Skeletal muscle tissue (tissue), 4 donors: ENCODE data around the gene SULT1C2. TPM values are rescaled to one million over a fixed set of nuclear protein-coding genes. Genes with fewer than 3 reads are reported as not detected.
"Not testable (repeated sequence)": the region's sequence is repeated elsewhere in the genome, so short reads cannot be mapped to it uniquely, and the experiment has no call there.

ENCODE experiments used
- H3K27ac ChIP-seq: one replicate; pipeline ENCODE4 v1.7.0; 2013; ENCODE audit warnings: mild to moderate bottlenecking, low read depth, low read length, inconsistent platforms
- H3K27me3 ChIP-seq, 3 donors: one replicate each; pipeline ENCODE4 v1.7.0; 2013; ENCODE audit warnings: low read length in 3 of 3; ENCODE audit not compliant: control insufficient read depth in 3 of 3, insufficient read depth in 3 of 3
- H3K36me3 ChIP-seq, 3 donors: one replicate each; pipeline ENCODE4 v1.7.0; 2013; ENCODE audit warnings: low read length in 3 of 3; ENCODE audit not compliant: control insufficient read depth in 3 of 3, insufficient read depth in 3 of 3
- H3K4me1 ChIP-seq, 3 donors: one replicate each; pipeline ENCODE4 v1.7.0; 2013; ENCODE audit warnings: low read length in 3 of 3, mild to moderate bottlenecking in 3 of 3; ENCODE audit not compliant: control insufficient read depth in 3 of 3, insufficient read depth in 3 of 3
- H3K4me3 ChIP-seq, 3 donors: one replicate each; pipeline ENCODE4 v1.7.0; 2013; ENCODE audit warnings: low read length in 3 of 3
- H3K9ac ChIP-seq, 3 donors: one replicate each; pipeline ENCODE4 v1.7.0; 2013; ENCODE audit warnings: low read length in 3 of 3, mild to moderate bottlenecking in 3 of 3, moderate library complexity in 2 of 3, low read depth in 1 of 3
- H3K9me3 ChIP-seq, 3 donors: one replicate each; pipeline ENCODE4 v1.7.0; 2013; ENCODE audit warnings: low read length in 3 of 3; ENCODE audit not compliant: control insufficient read depth in 3 of 3
- total RNA-seq: library from RNA; depleted of rRNA; stranded (reverse); fragments of >200 nt; gene quantifications from one replicate; pipeline ENCODE4 v1.2.3, GENCODE V29; 2014
- donor health status: Osteomylitis.

The SULT1C2 gene
- total RNA-seq, 1 donor from 2014 or later, result 1.0 TPM

DNA sequence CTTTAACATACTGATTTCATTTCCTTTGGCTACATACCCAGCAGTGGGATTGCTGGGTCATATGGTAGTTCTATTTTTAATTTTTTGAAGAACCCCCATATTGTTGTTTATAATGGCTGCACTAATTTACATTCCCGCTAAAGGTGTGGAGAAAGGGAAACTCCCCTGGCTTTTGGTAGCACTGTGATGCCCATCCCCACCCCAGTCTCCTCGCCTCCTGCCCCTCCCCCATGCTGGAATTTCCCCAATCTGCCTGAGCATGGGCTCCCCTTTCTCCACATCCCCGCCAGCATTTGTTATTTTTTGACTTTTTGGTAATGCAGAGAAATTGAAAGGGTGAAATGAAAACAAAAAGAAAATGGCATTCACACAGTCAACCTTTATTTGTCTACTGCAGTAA, 59.1 kb downstream of the SULT1C2 start:
- peaks cover 0 to 4% (median 0%) of the 10 kb centered on the region in 3 donors for H3K27me3 ChIP-seq
- no peaks in the 10 kb centered on the region for H3K36me3 ChIP-seq
- H3K9ac ChIP-seq, result no peak overlapping the region
- no peaks in the 10 kb centered on the region for H3K4me1 ChIP-seq
- no peaks in the 10 kb centered on the region for H3K9me3 ChIP-seq
- H3K4me3 ChIP-seq, result no peak overlapping the region
- no peak overlapping the region for H3K27ac ChIP-seq

DNA sequence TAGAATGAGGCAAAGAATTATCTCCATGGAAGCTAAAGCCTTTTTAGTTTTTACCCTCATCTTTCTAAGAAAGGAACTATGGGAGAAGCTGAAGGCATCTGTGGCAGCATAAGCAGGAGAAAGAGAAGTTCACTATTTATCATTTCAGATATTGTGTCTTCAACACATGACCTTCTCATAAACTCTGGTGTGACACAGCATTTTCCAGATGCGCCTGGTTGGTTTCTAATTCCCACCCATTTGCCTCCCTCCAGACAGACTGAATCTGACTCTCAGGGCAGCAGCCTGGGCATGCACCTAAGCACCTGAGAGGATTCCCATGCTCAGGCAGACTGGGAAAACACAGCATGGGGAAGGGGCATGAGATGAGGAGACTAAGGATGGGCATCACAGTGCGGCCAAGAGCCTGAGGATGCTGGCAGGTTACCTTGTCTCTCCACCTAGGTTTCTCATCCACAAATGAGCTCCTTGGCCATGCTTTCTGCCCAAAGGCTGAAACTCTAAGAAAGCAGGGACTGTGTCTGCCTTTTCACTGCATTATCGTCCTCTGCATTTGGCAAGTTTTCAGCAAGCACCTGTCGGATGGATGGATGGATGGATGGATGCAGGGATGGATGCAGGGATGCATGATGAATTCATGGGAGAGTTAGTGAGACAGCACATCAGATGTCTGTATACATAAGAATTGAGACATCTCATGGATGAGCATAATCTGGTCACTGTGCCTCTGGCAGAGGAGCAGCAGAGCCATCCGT, 60.3 kb downstream of the SULT1C2 start:
- no peak overlapping the region for H3K27ac ChIP-seq
- no peak overlapping the region for H3K9ac ChIP-seq
- H3K27me3 ChIP-seq, result peaks cover 0 to 4% (median 0%) of the 10 kb centered on the region in 3 donors
- H3K4me3 ChIP-seq, result no peak overlapping the region
- no peaks in the 10 kb centered on the region for H3K9me3 ChIP-seq
- no peaks in the 10 kb centered on the region for H3K36me3 ChIP-seq
- H3K4me1 ChIP-seq, result no peaks in the 10 kb centered on the region

DNA sequence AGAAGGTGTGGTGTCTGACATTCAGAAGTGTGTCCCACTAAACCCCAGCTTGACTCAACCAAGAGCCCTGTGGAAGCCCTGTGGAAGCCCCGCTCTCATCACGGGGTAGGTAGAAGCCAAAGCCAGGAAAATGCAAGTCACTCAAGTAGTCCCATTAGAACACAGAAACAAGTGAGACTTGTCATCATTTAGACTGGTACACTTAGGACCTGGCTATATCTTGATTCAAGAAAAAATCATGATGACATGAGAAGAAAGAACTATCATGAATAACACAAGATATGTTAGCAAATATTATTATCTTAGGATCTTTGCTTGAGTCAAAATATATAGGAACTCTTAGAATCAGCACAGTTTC, 60.9 kb downstream of the SULT1C2 start:
- H3K4me3 ChIP-seq, result no peak overlapping the region
- H3K9me3 ChIP-seq, result no peaks in the 10 kb centered on the region
- no peak overlapping the region for H3K9ac ChIP-seq
- H3K27ac ChIP-seq, result no peak overlapping the region
- H3K4me1 ChIP-seq, result no peaks in the 10 kb centered on the region
- peaks cover 0 to 4% (median 0%) of the 10 kb centered on the region in 3 donors for H3K27me3 ChIP-seq
- H3K36me3 ChIP-seq, result no peaks in the 10 kb centered on the region

DNA sequence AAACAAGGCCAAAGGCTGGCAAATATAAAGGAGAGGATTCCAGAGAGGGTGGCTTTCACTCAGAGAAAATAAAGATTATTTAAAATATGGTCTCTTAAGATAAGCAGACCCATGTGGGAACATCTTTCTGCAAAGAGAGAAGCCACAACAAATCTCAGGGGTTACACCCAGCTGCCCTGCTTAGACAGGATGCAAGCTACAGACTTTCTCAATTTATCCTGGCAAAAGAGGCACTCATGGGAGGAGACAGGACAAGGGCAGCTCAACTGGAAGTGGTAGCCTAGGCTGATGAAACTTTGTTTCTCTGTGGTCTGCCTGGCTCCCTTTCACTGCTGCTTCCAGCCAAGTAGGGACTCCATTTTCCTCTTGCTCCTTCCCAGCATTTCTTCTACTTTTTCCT, 63.2 kb downstream of the SULT1C2 start:
- Histone ChIP-seq H3K27ac (no peak overlapping the region), H3K4me1 (no peaks in the 10 kb centered on the region), H3K9me3 (no peaks in the 10 kb centered on the region), H3K36me3 (no peaks in the 10 kb centered on the region), H3K27me3 (peaks cover 0 to 4% (median 0%) of the 10 kb centered on the region in 3 donors), H3K9ac (no peak overlapping the region), H3K4me3 (no peak overlapping the region)

DNA sequence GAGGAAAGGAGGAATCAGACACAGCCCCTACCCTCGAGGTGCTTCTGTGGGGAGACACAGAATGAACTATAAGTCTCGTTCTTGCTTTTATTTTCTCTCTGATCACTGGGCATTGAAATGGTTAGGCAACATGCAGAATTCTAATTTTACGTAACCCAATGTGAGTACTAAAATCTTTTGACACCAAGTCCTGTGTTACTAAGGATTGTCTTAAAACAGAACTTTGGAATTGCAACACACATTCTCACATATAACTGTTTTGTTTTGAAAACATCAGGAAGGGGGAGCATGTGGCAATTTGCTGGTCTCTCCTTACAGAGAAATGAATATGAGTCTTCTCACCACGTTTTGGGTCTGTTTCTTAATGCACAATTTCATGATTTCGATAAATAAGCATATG, 65.4 kb downstream of the SULT1C2 start:
- no peak overlapping the region for H3K27ac ChIP-seq
- H3K4me3 ChIP-seq, result no peak overlapping the region
- no peaks in the 10 kb centered on the region for H3K9me3 ChIP-seq
- no peaks in the 10 kb centered on the region for H3K4me1 ChIP-seq
- H3K36me3 ChIP-seq, result no peaks in the 10 kb centered on the region
- H3K9ac ChIP-seq, result no peak overlapping the region
- no peaks in the 10 kb centered on the region for H3K27me3 ChIP-seq

DNA sequence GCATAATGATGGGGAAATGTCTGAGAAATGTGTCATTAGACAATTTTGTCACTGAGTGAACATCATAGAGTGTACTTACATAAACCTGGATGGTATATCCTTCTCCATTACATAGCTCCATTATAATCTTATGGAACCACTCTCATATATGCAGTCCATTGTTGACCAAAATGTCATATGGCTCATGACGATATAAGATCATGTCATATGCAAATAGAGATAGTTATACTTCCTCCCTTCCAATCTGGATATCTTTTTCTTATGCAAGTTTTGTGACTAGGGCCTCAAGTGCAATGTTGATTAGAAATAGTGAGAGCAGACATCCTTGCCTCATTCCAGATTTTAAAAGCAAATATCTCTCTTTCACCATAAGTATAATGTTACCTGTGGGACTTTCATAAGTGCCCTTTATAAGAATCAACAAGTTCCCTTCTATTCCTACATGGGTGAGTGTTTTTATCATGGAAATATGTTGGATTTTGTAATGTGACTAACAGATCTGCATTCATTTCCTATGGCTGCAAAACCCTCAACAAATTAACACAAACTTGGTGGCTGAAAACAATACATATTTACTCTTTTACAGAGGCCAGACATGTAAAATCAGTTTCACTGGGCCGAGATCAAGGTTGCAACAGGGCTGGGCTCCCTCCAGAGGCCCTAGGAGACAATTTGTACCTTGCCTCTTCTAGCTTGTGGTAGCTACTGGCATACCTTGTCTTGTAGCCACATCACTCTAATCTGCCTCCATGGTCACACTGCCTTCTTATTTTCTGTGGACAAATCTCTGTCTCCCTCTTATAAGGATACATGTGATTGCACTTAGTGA, 67.4 kb downstream of the SULT1C2 start:
- no peak overlapping the region for H3K9ac ChIP-seq
- H3K27me3 ChIP-seq, result no peaks in the 10 kb centered on the region
- H3K36me3 ChIP-seq, result no peaks in the 10 kb centered on the region
- H3K9me3 ChIP-seq, result no peaks in the 10 kb centered on the region
- no peak overlapping the region for H3K27ac ChIP-seq
- no peaks in the 10 kb centered on the region for H3K4me1 ChIP-seq
- no peak overlapping the region for H3K4me3 ChIP-seq

DNA sequence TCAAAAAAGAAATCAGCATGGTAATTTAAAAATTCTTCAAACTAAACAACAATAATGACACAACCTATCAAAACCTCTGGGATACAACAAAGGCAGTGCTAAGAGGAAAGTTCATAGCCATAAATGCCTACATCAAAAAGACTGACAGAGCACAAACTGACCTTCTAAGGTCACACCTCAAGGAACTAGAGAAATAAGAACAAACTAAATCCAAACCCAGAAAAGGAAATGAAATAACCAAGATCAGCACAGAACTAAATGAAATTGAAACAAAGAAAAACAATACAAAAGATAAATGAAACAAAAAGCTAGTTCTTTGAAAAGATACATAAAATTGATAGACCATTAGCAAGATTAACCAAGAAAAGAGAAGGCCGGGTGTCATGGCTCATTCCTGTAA, 70.6 kb downstream of the SULT1C2 start:
- not testable (repeated sequence) for H3K36me3 ChIP-seq, H3K27ac ChIP-seq, H3K4me1 ChIP-seq, H3K9ac ChIP-seq, H3K27me3 ChIP-seq, H3K9me3 ChIP-seq, H3K4me3 ChIP-seq

Other genes with a start within 250 kb of the SULT1C2 start
- not detected for gene SULT1C3, start 48.9 kb upstream of the SULT1C2 start, total RNA-seq
- 12.5 TPM for gene SULT1C4, start 89.1 kb downstream of the SULT1C2 start, total RNA-seq
- gene GCC2, start 160.3 kb downstream of the SULT1C2 start, total RNA-seq, result 19.8 TPM
- 26.6 TPM for gene LIMS1, start 245.6 kb downstream of the SULT1C2 start, total RNA-seq